Activated CD4-positive, alpha-beta T cell treated with anti-CD3 and anti-CD28 coated beads, Interleukin-2, Interleukin-6, amounts not matched to agents 100 ng/mL and 50 ng/mL, durations not matched to agents 16 hours and 8 hours (primary cell): ENCODE results near the gene MLXIP.
"Not testable (repeated sequence)": the region's sequence is repeated elsewhere in the genome, so short reads cannot be mapped to it uniquely, and the experiment has no call there.

Source experiments
- DNase-seq: peaks from one replicate; pipeline ENCODE4 v3.0.0-alpha.2; 2020

The MLXIP gene

DNA sequence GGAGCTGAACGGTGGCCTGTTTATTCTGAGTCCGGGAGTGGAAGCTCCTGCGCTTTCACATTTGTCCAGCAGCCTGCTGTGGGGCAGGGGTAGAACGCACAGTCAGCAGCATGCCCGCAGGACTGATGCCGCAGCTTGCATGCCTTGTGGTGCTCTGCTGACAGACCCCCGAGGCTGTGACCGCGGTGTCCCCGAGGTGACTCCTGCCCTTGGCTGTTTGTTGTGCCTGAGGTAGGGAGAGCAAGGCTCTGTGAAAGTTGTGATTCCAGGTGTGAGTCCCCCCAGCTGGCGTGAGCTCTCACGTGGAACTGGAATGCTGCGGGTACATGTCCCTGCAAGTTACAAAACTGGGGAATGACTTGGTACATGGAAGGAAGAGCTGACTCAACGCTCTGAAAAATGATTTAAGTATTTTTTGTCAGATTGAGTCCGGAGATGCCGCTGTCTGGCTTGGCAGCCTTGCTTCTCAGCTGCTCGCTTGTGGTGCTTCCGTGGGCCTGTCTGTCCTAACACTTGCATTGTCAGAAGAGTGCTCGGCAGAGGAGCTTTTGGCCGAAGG, 18.1 kb downstream of the MLXIP start:
- no peak for DNase-seq

DNA sequence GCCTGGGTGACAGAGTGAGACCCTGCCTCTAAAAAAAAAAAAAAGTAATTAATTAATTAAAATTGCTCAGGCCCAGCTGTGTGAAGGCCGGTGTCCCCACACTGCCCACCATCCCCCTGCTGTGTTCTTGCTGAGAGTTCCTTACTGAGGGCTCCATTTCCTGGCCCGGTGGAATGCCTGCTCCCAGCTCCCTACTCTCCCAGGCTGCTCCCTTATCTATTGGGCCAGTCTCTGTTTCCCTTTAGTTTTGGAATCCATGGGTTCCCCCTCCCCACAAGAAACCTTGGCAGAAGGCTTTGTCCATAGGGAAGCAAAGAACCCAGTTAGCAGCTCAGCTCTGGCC, 19.0 kb downstream of the MLXIP start:
- DNase-seq = no peak

DNA sequence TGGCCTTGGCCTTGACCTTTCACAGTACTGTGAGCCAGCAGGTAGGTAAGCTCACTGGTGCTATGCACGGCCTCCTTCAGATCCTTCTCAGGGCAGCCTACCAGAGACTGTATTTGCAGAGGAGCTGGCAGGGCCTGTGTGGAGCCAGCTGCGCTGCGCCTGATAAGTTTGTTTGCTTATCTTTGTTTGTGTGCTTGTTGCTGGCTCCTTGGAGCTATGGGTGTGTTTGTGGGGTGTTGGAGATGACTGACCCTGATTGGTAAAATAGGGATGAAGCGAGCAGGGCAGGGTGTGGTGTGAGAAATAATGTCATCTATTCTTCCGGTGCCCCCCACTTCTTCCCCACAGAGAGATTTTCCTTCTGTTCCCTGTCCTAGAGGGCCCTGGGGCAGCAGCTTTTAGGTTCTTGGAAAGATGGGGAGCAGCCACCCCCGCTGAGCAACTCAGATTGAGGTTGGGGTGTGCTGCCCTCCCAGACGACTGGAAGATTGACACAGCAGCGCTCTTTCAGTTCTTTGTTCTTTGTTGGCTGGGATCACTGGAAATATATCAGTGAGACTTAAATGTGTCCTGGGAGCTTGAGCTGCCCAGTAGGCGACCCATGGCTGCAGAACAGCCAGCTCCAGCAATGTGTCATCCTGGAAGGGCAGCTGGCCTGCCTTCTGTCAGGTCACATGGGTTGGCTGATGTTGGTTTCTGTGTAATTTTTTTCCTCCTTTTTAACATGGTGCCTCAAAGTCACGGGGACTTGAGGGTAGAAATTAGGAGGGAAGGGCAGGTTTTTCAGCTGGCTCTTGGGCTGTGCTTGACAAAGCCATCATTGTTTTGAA, 19.6 kb downstream of the MLXIP start:
- DNase-seq = no peak

GRCh38 chr12:122099280-122099749, 20.8 kb downstream of the MLXIP start:
- DNase-seq = no peak

- no peak for DNase-seq
Observed at GRCh38 chr12:122099856-122100255, 21.3 kb downstream of the MLXIP start.

DNA sequence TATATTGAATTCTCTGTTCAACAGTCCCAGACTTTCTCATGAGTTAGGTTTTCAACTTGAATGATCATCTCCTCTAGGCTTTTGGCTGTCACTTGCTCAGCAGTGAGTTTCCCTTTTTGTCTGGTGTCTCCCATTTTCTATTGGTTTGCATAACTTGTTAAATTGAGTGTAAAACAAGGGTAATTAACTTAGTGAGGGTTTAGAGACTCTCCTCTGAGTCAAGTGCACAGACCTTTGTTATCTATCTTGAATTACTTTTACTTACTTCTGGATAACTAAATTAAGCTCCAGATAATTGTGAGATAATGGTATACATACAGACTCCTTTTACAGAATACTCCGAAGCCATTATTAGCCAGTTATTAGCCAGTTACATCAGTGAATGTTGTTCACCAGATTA, 22.0 kb downstream of the MLXIP start:
- DNase-seq = no peak

DNA sequence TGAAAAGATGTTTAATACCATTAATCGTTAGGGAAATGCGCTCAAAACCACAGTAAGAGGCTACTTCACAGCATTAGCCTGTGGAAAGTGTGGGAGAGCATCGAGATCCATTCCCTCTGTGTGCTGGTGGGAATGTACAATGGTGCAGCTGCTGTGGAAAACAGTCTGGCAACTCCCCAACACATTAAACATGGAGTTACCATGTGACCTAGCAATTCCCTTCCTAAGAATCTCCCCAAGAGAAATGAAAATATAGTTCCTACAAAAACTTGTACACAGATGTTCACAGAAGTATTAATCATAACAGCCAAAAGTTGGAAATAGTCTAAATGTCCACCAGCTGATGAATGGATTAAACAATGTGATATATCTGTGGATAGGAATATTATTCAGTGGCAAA, 23.8 kb downstream of the MLXIP start:
- no peak for DNase-seq

GRCh38 chr12:122104844-122105243, 26.3 kb downstream of the MLXIP start:
- DNase-seq = no peak

DNA sequence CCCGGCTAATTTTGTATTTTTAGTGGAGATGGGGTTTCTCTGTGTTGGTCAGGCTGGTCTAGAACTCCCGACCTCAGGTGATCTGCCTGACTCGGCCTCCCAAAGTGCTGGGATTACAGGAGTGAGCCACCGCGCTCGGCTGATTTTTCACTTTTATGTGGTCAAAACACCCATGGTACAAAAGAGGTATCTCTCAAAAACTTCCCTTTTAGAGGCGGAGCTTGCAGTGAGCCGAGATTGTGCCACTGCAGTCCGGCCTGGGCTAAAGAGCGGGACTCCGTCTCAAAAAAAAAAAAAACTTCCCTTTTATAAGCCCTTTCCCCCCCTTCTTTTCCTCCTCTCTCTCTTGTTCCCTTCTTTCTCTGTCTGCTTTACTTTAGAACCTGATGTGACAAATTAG, 26.9 kb downstream of the MLXIP start:
- DNase-seq = not testable (repeated sequence)

- DNase-seq = no peak
Observed at GRCh38 chr12:122106843-122107242, 28.3 kb downstream of the MLXIP start.

DNA sequence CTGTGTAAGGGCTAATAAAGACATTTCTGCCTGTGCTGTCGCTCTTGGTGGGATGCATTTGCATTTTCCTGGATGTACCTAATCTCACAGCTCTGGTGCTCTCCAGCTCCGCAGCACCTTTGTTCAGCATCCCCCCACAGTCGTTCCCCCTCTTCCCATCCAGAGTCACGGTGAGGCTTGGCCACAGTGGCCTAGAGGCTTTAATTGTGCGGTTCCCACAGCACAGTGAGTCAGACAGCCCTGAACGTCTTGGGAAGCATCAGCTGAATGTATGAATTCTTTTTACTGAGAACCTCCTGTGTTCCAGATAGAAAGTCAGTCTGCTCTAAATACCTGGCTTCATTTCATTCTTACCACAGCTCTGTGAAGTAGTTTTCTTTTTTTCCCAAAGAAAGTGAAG, 28.7 kb downstream of the MLXIP start:
- no peak for DNase-seq

- DNase-seq = no peak
Observed at GRCh38 chr12:122111089-122111641, 32.6 kb downstream of the MLXIP start.

DNA sequence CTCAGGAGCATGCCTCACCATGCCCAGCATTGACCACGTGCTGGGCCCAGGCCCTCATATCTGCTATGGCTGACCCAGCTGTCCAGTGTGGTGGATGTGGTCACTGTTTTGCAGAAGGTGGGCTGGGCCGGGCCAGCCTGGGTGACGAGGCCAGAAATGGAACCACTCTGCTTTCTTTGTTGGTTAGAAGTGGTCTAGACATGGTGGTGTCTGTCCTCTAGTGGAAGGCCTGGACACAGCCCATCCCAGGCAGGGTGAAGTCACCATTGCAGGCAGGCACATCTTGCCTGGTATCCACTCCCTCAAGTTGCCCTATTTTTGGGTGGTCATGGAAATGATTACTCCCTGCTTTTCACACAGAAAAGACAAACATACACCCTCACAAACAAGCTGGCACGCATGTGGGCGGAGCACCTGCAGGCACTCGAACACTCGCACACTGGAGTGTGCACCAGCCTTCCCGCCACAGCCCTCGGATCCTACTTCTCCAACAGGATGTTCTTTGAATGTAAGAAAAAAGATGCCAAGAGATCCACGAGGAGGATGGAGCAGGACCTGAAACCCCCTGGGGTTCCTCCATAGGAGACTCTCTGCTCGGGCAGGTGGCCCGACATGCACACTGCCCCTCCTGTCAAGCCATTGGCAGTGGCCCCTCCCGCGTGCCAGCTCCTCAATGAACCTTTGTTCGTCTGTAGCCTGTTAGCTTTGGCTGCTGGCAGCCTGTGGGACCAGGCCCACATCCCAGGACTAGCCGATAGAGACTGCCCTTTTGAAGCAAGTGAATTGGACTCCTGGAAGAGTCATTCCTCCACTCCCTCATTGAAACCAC, 38.4 kb downstream of the MLXIP start:
- no peak for DNase-seq

DNA sequence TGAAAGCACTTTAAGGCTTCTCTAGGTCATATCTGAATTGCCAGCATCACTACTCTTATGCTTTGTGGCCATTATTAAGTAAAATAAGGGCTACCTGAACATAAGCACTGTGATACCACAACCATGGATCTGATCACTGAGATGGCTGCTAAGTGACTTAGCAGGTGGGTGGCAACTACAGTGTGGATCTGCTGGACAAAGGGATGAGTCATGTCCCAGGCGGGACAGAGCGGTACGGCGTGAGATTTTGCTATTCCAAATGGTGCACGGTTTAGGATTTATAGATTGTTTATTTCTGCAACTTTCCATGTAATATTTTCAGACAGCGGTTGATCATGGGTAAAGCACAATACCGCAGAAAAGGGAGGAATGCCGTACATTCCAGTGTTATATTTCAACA, 39.4 kb downstream of the MLXIP start:
- no peak for DNase-seq

DNA sequence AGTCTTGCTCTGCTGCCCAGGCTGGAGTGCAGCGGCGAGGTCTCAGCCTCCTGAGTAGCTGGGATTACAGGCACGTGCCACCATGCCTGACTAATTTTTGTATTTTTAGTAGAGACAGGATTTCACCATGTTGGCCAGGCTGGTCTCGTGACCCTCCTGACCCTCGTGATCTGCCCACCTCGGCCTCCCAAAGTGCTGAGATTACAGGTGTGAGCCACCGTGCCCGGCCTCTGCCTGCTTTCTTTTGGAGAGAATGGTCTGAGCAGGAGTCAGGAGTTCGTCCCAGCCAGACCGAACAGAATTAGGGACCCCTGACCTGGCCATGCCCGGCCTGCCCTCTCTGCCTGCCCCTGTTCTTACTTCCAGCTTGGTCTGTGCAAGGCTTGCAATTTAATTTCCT, 42.8 kb downstream of the MLXIP start:
- DNase-seq = not testable (repeated sequence)

GRCh38 chr12:122121745-122122144, 43.2 kb downstream of the MLXIP start:
- DNase-seq = no peak

GRCh38 chr12:122123051-122123760, 44.6 kb downstream of the MLXIP start:
- peak; percentile 81 for DNase-seq

- DNase-seq = no peak
Observed at GRCh38 chr12:122123761-122124145, 45.2 kb downstream of the MLXIP start.

GRCh38 chr12:122124370-122124769, 45.8 kb downstream of the MLXIP start:
- DNase-seq = no peak

- DNase-seq = no peak
Observed at GRCh38 chr12:122125452-122126341, 47.1 kb downstream of the MLXIP start.

- no peak for DNase-seq
Observed at GRCh38 chr12:122126342-122126635, 47.7 kb downstream of the MLXIP start.
